DND-41 (cell line): ENCODE measurements around the gene RNF149.
A peak's percentile ranks its signal among the peaks of the same experiment; 100 is the strongest.

Experiments used
- ATAC-seq: fragments of 200-7000 bp; cut with Tn5 transposase; 3 replicates; pipeline ENCODE4 v1.9.1; 2021; ENCODE audit warnings: low read depth; ENCODE audit not compliant: insufficient read depth
- DNase-seq: peaks from one replicate; pipeline ENCODE4 v3.0.0-alpha.2; 2020
- H2AFZ ChIP-seq: 2 replicates; pipeline ENCODE4 v1.6.0; 2012; ENCODE audit warnings: low read depth, low read length
- H3K27ac ChIP-seq: 2 replicates; pipeline ENCODE4 v1.5.1; 2012; ENCODE audit warnings: low read length, inconsistent platforms
- H3K27me3 ChIP-seq: fragments of 200-600 bp; sonication (generic); 2 replicates; pipeline ENCODE4 v1.6.0; 2012; ENCODE audit warnings: low read length, mild to moderate bottlenecking, inconsistent platforms; ENCODE audit not compliant: insufficient read depth, poor library complexity
- H3K36me3 ChIP-seq: 2 replicates; pipeline ENCODE4 v1.5.1; 2012; ENCODE audit warnings: low read length, inconsistent platforms; ENCODE audit not compliant: insufficient read depth
- H3K4me1 ChIP-seq: 2 replicates; pipeline ENCODE4 v1.5.1; 2012; ENCODE audit warnings: mild to moderate bottlenecking, low read length; ENCODE audit not compliant: insufficient read depth
- H3K4me2 ChIP-seq: 2 replicates; pipeline ENCODE4 v1.6.0; 2012; ENCODE audit warnings: mild to moderate bottlenecking, moderate library complexity, low read length, inconsistent platforms; ENCODE audit not compliant: insufficient read depth
- H3K4me3 ChIP-seq, 2 experiments: fragments of 200-600 bp in 1 of 2; shearing (Covaris generic) in 1 of 2; 2 replicates each; pipeline ENCODE4 v1.5.1; 2012 to 2016; ENCODE audit warnings: inconsistent platforms in 2 of 2, low read length in 2 of 2, mild to moderate bottlenecking in 2 of 2, low read depth in 1 of 2, moderate library complexity in 1 of 2
- H3K79me2 ChIP-seq: 2 replicates; pipeline ENCODE4 v1.6.0; 2012; ENCODE audit warnings: low read length, inconsistent platforms; ENCODE audit not compliant: insufficient read depth
- H3K9ac ChIP-seq: 2 replicates; pipeline ENCODE4 v1.6.0; 2012; ENCODE audit warnings: low read depth, mild to moderate bottlenecking, inconsistent platforms, low read length, moderate library complexity
- H3K9me3 ChIP-seq: 2 replicates; pipeline ENCODE4 v1.5.1; 2012; ENCODE audit warnings: low read length, moderate library complexity, mild to moderate bottlenecking, inconsistent platforms; ENCODE audit not compliant: insufficient read depth, severe bottlenecking
- H4K20me1 ChIP-seq: 2 replicates; pipeline ENCODE4 v1.6.0; 2012; ENCODE audit warnings: low read length; ENCODE audit not compliant: insufficient read depth
- EZH2 ChIP-seq: IDR thresholded peaks from 3 replicates; pipeline ENCODE4 v1.6.1; 2012; ENCODE audit warnings: borderline replicate concordance, low read depth, mild to moderate bottlenecking, moderate library complexity, low read length, inconsistent platforms; ENCODE audit not compliant: severe bottlenecking
- TF ChIP-seq, protein P1 (sequence below): IDR thresholded peaks from 2 replicates; pipeline ENCODE4 v1.5.1; 2012; ENCODE audit warnings: borderline replicate concordance, low read length, moderate library complexity, mild to moderate bottlenecking; ENCODE audit not compliant: poor library complexity, severe bottlenecking; ENCODE audit errors: extremely low read depth

Gene RNF149

DNA sequence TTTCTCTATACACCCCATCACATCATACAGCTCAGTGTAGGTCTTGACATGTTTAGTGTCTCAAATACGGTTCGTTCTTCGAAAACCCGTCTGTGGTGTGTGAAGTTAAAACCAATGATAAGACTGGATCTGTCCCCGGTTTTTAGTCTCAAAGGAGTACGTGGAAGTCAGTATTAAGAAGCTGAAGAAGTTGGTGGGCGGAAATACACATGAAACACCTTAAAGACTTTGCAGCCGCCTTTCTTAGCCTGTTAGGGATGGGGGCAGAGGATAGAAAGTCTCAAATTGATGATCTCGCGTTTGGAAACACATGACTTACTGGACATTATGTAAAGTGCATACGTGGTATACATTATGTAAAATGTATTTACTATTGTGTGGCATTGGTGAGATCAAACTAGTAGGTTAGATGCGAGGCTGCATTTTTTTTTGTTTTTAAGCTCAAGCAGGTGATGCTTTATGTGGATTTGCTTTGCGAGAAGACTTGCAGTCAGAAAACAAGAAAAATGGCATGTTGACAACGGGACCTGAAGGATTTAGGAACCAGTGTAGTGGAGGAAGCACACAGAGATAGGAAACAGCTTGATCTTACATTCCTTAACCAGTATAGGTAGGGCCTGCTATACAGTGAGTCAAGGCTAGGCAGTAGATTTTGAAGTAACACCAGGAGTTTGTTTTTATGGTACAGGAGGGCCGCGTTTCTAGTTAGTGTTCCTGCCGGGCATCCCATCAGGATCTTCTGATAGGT lies 54.6 kb downstream of the RNF149 start:
- Histone ChIP-seq H3K9me3 (no peaks in the 10 kb centered on the region), H3K27me3 (no peaks in the 10 kb centered on the region), H4K20me1 (peaks cover 19% of the 10 kb centered on the region), H2AFZ (peak overlapping the region; percentile 87), H3K36me3 (peaks cover 34% of the 10 kb centered on the region), H3K79me2 (peaks cover 61% of the 10 kb centered on the region), H3K9ac (peak overlapping the region; percentile 94), H3K4me3 (peak overlapping the region; percentile 67 to 69), H3K27ac (peak overlapping the region; percentile 73), H3K4me1 (peaks cover 36% of the 10 kb centered on the region), H3K4me2 (peak overlapping the region; percentile 77)
- DNase-seq (no peak), ATAC-seq (no peak)
- no peak for TF ChIP-seq EZH2
- TF ChIP-seq, protein P1, sequence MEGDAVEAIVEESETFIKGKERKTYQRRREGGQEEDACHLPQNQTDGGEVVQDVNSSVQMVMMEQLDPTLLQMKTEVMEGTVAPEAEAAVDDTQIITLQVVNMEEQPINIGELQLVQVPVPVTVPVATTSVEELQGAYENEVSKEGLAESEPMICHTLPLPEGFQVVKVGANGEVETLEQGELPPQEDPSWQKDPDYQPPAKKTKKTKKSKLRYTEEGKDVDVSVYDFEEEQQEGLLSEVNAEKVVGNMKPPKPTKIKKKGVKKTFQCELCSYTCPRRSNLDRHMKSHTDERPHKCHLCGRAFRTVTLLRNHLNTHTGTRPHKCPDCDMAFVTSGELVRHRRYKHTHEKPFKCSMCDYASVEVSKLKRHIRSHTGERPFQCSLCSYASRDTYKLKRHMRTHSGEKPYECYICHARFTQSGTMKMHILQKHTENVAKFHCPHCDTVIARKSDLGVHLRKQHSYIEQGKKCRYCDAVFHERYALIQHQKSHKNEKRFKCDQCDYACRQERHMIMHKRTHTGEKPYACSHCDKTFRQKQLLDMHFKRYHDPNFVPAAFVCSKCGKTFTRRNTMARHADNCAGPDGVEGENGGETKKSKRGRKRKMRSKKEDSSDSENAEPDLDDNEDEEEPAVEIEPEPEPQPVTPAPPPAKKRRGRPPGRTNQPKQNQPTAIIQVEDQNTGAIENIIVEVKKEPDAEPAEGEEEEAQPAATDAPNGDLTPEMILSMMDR = no peak

DNA sequence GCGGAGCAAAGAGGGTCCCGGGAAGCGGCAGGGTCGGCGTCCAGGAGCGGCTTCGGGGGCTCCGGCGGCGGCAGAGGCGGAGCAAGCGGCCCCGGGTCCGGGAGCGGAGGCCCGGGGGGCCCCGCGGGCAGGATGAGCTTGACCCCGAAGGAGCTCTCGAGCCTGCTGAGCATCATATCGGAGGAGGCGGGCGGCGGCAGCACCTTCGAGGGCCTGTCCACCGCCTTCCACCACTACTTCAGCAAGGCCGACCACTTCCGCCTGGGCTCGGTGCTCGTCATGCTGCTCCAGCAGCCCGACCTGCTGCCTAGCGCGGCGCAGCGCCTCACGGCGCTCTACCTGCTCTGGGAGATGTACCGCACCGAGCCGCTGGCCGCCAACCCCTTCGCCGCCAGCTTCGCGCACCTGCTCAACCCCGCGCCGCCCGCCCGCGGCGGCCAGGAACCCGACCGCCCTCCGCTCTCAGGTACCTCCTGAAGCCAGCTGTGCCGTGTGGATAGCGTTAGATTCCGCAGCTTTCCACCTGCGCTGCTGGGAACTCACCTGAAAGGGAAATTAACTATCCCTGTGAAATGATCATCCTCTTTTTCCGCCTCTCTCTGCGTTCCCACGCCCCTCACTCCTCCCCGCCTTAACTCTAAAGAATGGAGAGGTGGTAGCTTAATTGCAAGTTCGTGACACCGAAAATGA lies 55.3 kb downstream of the RNF149 start:
- Histone ChIP-seq H3K4me3 (peak overlapping the region; percentile 67 to 69), H3K9ac (peak overlapping the region; percentile 94), H3K4me2 (peak overlapping the region; percentile 77), H2AFZ (peak overlapping the region; percentile 87), H3K27ac (peak overlapping the region; percentile 73), H3K4me1 (peaks cover 36% of the 10 kb centered on the region), H3K36me3 (peaks cover 28% of the 10 kb centered on the region), H3K79me2 (peaks cover 55% of the 10 kb centered on the region), H3K9me3 (no peaks in the 10 kb centered on the region), H4K20me1 (peaks cover 19% of the 10 kb centered on the region), H3K27me3 (no peaks in the 10 kb centered on the region)
- TF ChIP-seq EZH2 = no peak
- TF ChIP-seq, protein P1 = no peak
- DNase-seq (peak; percentile 77), ATAC-seq (peak; percentile 67)

DNA sequence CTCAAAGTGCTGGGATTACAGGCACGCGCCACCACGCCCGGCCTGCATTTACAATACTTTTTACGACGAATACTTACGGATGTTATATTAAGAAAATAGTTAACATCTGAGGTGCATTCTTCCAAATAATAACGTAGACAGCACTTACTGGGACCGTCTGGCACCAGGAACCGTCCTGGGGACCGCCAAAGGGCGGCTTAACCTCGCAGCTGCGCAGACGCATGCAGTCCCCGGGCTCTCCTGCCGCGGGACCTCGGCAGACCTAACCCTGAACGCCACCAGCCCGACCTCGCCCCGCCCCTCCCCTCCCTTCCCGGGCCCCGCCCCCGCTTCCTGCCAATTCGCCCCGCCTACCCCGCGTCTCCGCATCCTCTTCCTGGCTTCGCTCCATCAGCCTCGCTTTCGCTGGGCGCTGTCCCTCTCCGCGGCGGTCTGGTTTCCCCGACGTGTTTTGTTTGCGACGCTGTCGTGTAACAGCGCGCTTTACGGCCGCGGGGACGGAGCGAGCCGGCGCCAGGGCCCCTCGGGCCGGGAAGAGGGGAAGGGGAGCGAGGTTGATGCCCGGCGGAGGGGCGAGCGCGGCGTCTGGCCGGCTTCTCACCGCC lies 56.0 kb downstream of the RNF149 start, which contains the start of gene CNOT11:
Gene CNOT11 (plus strand): TSS at position 479 of the 605 bp plus-strand sequence. CDS start 79 bp downstream, at position 558.
- peaks cover 36% of the 10 kb centered on the region for H3K4me1 ChIP-seq
- ATAC-seq (peak; percentile 92), DNase-seq (peak; percentile 99)
- H4K20me1 ChIP-seq = peaks cover 19% of the 10 kb centered on the region
- TF ChIP-seq EZH2 = no peak
- TF ChIP-seq, protein P1 = peak; percentile 5
- peak within 1 kb of the TSS; percentile 93 for H3K27ac ChIP-seq
- H3K4me2 ChIP-seq = peak within 1 kb of the TSS; percentile 77
- peaks cover 50% of the 10 kb centered on the region for H3K79me2 ChIP-seq
- H3K9me3 ChIP-seq = no peaks in the 10 kb centered on the region
- peaks cover 22% of the 10 kb centered on the region for H3K36me3 ChIP-seq
- H2AFZ ChIP-seq = peak within 1 kb of the TSS; percentile 87
- H3K4me3 ChIP-seq = peak within 1 kb of the TSS; percentile 67 to 69
- H3K27me3 ChIP-seq = no peaks in the 10 kb centered on the region
- peak within 1 kb of the TSS; percentile 94 for H3K9ac ChIP-seq
